A549 (cell line): ENCODE measurements around the gene ASPSCR1. TPM values are rescaled to one million over a fixed set of nuclear protein-coding genes. Genes with fewer than 3 reads are reported as not detected.

Experiments used
- ATAC-seq, 2 experiments: fragments of 200-7000 bp in 1 of 2; fragments of >200 bp in 1 of 2; cut with Nextera tagmentation in 1 of 2; cut with Tn5 transposase in 1 of 2; 3 replicates each; pipeline versions ENCODE4 v1.8.0 to v1.9.1; 2018 to 2020; ENCODE audit warnings: mild to moderate bottlenecking in 1 of 2, moderate library complexity in 1 of 2
- CTCF ChIA-PET: fragments of 300-600 bp; sonication (Branson Sonifier 250); formaldehyde crosslinking; extraction: SDS; loops from one replicate; lab custom pipeline; 2021; ENCODE audit warnings: antibody characterized with exemption, inconsistent platforms; lab: Yijun Ruan, JAX
- POLR2A ChIA-PET: fragments of 350-600 bp; formaldehyde crosslinking; extraction: SDS; loops from one replicate; lab custom pipeline; 2021; ENCODE audit warnings: antibody characterized with exemption, inconsistent platforms; lab: Yijun Ruan, JAX
- DNase-seq, 2 experiments: peaks; one replicate each; pipeline versions ENCODE4 v3.0.0 to v3.0.0-alpha.2; 2011 to 2016; ENCODE audit warnings: low read depth in 1 of 2, low spot score in 1 of 2
- FAIRE-seq: peaks from 2 replicates; lab custom pipeline; 2011; peaks lifted over from hg19 to GRCh38; lab: Jason Lieb, UNC
- H3K27ac ChIP-seq, 2 experiments: fragments of >200 bp; sonication (Bioruptor Twin); formaldehyde crosslinking; 3 replicates each; pipeline ENCODE4 v1.5.1; 2016 to 2017
- H3K4me1 ChIP-seq: fragments of >200 bp; sonication (Bioruptor Twin); formaldehyde crosslinking; 3 replicates; pipeline ENCODE4 v1.6.1; 2016
- H3K4me2 ChIP-seq: fragments of >200 bp; sonication (Bioruptor Twin); formaldehyde crosslinking; 3 replicates; pipeline ENCODE4 v1.6.1; 2016
- H3K4me3 ChIP-seq: fragments of >200 bp; sonication (Bioruptor Twin); formaldehyde crosslinking; 3 replicates; pipeline ENCODE4 v1.5.1; 2016
- H3K9me3 ChIP-seq: fragments of >200 bp; sonication (Bioruptor Twin); formaldehyde crosslinking; 3 replicates; pipeline ENCODE4 v1.6.1; 2016
- BHLHE40 ChIP-seq: IDR thresholded peaks from 2 replicates; pipeline ENCODE4 v1.6.1; 2012; ENCODE audit warnings: low read depth, low read length, inconsistent platforms
- CBX2 ChIP-seq: fragments of 200-600 bp; sonication (generic); IDR thresholded peaks from 2 replicates; pipeline ENCODE4 v1.6.1; 2016; ENCODE audit warnings: low read depth, mild to moderate bottlenecking, borderline replicate concordance
- CBX8 ChIP-seq: fragments of 200-600 bp; sonication (generic); IDR thresholded peaks from 2 replicates; pipeline ENCODE4 v1.6.1; 2016
- CHD4 ChIP-seq: fragments of 200-600 bp; sonication (generic); IDR thresholded peaks from 2 replicates; pipeline ENCODE4 v1.6.1; 2016; ENCODE audit warnings: antibody characterized with exemption, mild to moderate bottlenecking, borderline replicate concordance
- EHF ChIP-seq: fragments of 250-450 bp; sonication (Bioruptor Pico); IDR thresholded peaks from 2 replicates; pipeline ENCODE4 v1.5.0; 2020; ENCODE audit warnings: mild to moderate bottlenecking
- EP300 ChIP-seq, 2 experiments: fragments of >200 bp; sonication (Bioruptor Twin); formaldehyde crosslinking; IDR thresholded peaks; 2 replicates in 1 of 2; 3 replicates in 1 of 2; pipeline ENCODE4 v1.6.1; 2016 to 2017
- ESRRA ChIP-seq: fragments of 150-350 bp; IDR thresholded peaks from 2 replicates; pipeline ENCODE4 v1.6.1; 2014; ENCODE audit warnings: mild to moderate bottlenecking, low read length, borderline replicate concordance
- HDAC2 ChIP-seq: fragments of 200-600 bp; sonication (generic); IDR thresholded peaks from 2 replicates; pipeline ENCODE4 v1.6.1; 2016
- HEYL ChIP-seq: fragments of 250-450 bp; sonication (Bioruptor Pico); IDR thresholded peaks from 2 replicates; pipeline ENCODE4 v1.8.0; 2021; ENCODE audit warnings: mild to moderate bottlenecking, moderate library complexity
- HOXB13 ChIP-seq: fragments of 250-450 bp; sonication (Bioruptor Pico); IDR thresholded peaks from 2 replicates; pipeline ENCODE4 v1.5.0; 2020; ENCODE audit warnings: low read depth, mild to moderate bottlenecking, moderate library complexity
- JUN ChIP-seq, 2 experiments: fragments of >200 bp; sonication (Bioruptor Twin); formaldehyde crosslinking; IDR thresholded peaks; 2 replicates in 1 of 2; 3 replicates in 1 of 2; pipeline ENCODE4 v1.6.1; 2016 to 2017
- JUNB ChIP-seq: fragments of >200 bp; sonication (Bioruptor Twin); formaldehyde crosslinking; IDR thresholded peaks from 2 replicates; pipeline ENCODE4 v1.6.1; 2016
- KDM1A ChIP-seq: fragments of 200-600 bp; sonication (generic); IDR thresholded peaks from 2 replicates; pipeline ENCODE4 v1.6.1; 2016; ENCODE audit warnings: low read depth, mild to moderate bottlenecking
- MAFK ChIP-seq: fragments of 450-650 bp; IDR thresholded peaks from 2 replicates; pipeline ENCODE4 v1.6.1; 2014; ENCODE audit not compliant: partially characterized antibody
- NR3C1 ChIP-seq: fragments of >200 bp; sonication (Bioruptor Twin); formaldehyde crosslinking; IDR thresholded peaks from 3 replicates; pipeline ENCODE4 v1.6.1; 2017
- RAD21 ChIP-seq, 2 experiments: fragments of >200 bp in 1 of 2; sonication (Bioruptor Twin) in 1 of 2; formaldehyde crosslinking in 1 of 2; IDR thresholded peaks in 1 of 2; conservative IDR thresholded peaks in 1 of 2; 2 replicates in 1 of 2; 3 replicates in 1 of 2; pipeline ENCODE4 v1.6.1; 2012 to 2018; ENCODE audit warnings: inconsistent platforms in 1 of 2
- RARB ChIP-seq: fragments of 250-450 bp; sonication (Bioruptor Pico); IDR thresholded peaks from 2 replicates; pipeline ENCODE4 v1.8.0; 2021; ENCODE audit warnings: mild to moderate bottlenecking, moderate library complexity
- RCOR1 ChIP-seq: fragments of 150-350 bp; IDR thresholded peaks from 2 replicates; pipeline ENCODE4 v1.6.1; 2014; ENCODE audit warnings: antibody characterized with exemption, low read length, low read depth
- RFX5 ChIP-seq: fragments of 450-650 bp; IDR thresholded peaks from 2 replicates; pipeline ENCODE4 v1.7.1; 2014; ENCODE audit warnings: antibody characterized with exemption, mild to moderate bottlenecking, moderate library complexity
- RNF2 ChIP-seq: fragments of 200-600 bp; sonication (generic); IDR thresholded peaks from 2 replicates; pipeline ENCODE4 v1.6.1; 2016; ENCODE audit warnings: low read depth, mild to moderate bottlenecking, antibody characterized with exemption, moderate library complexity, borderline replicate concordance
- SMC3 ChIP-seq: fragments of >200 bp; sonication (Bioruptor Twin); formaldehyde crosslinking; IDR thresholded peaks from 3 replicates; pipeline ENCODE4 v1.6.1; 2018; ENCODE audit warnings: inconsistent platforms
- SREBF2 ChIP-seq: fragments of 450-650 bp; IDR thresholded peaks from 2 replicates; pipeline ENCODE4 v1.6.1; 2014; ENCODE audit warnings: mild to moderate bottlenecking, moderate library complexity
- TFCP2L1 ChIP-seq: fragments of 250-450 bp; sonication (Bioruptor Pico); IDR thresholded peaks from 2 replicates; pipeline ENCODE4 v1.5.0; 2021; ENCODE audit warnings: mild to moderate bottlenecking
- TP53 ChIP-seq: fragments of 250-450 bp; sonication (Bioruptor Pico); IDR thresholded peaks from 2 replicates; pipeline ENCODE4 v1.5.0; 2021; ENCODE audit warnings: mild to moderate bottlenecking, moderate library complexity
- ZC3H11A ChIP-seq: fragments of 450-650 bp; IDR thresholded peaks from 2 replicates; pipeline ENCODE4 v1.6.1; 2014; ENCODE audit warnings: antibody characterized with exemption, mild to moderate bottlenecking
- ZSCAN20 ChIP-seq: fragments of 250-450 bp; sonication (Bioruptor Pico); IDR thresholded peaks from 2 replicates; pipeline ENCODE4 v1.8.0; 2022; ENCODE audit warnings: mild to moderate bottlenecking, moderate library complexity
- WGBS: methylation state at CpG from one replicate; pipeline ENCODE4 v1.1.6; 2017; ENCODE audit errors: missing lambda C conversion rate; 5-methylcytosine and 5-hydroxymethylcytosine counted together
- polyA plus RNA-seq, 4 experiments: library from polyadenylated mRNA; depleted of rRNA in 3 of 4; stranded (reverse); fragments of >200 nt; fragmentation: RNase III in 1 of 4; extraction: RNeasy Plus Mini Kit Qiagen cat#74134 plus additional on column Dnase treatment in 1 of 4; gene quantifications; 2 replicates in 3 of 4; 3 replicates in 1 of 4; pipeline ENCODE4 v1.2.3, GENCODE V29; 2011 to 2017
- TF ChIP-seq, protein P1 (sequence below): fragments of 250-450 bp; sonication (Bioruptor Pico); IDR thresholded peaks from 2 replicates; pipeline ENCODE4 v1.5.0; 2021; ENCODE audit warnings: mild to moderate bottlenecking, moderate library complexity, borderline replicate concordance
- TF ChIP-seq, protein P2 (sequence below): IDR thresholded peaks from 2 replicates; pipeline ENCODE4 v1.6.1; 2012; ENCODE audit warnings: low read depth, borderline replicate concordance
- TF ChIP-seq, protein P3 (sequence below): IDR thresholded peaks from 2 replicates; pipeline ENCODE4 v1.6.1; 2012
- TF ChIP-seq, protein P4 (sequence below): fragments of 450-650 bp; IDR thresholded peaks from 2 replicates; pipeline ENCODE4 v1.6.1; 2014; ENCODE audit warnings: antibody characterized with exemption
- TF ChIP-seq, protein P5 (sequence below): IDR thresholded peaks from 2 replicates; pipeline ENCODE4 v1.6.1; 2012

The ASPSCR1 gene
- polyA plus RNA-seq, 2 of the 4 experiments (the other 2 are of a cell fraction) = 12.3 to 25.7 TPM

DNA sequence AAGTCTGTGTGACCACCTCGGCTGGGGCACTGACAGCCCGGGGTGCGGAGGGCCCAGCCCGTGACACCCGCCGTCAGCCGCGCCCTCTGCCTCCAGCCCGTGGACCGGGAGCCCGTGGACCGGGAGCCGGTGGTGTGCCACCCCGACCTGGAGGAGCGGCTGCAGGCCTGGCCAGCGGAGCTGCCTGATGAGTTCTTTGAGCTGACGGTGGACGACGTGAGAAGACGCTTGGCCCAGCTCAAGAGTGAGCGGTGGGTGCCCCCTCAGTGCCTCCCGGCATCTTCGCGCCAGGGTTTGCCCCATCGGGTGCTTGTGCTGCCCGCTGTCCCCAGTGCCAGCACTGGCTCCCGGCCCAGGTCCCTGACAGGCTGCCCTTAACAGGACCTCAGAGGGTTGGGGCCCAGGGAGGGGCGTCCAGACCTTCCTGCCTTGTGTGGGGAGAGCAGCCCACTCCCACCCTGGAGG lies 31.5 kb downstream of the ASPSCR1 start:
- CTCF ChIA-PET = interaction anchor here (1.0 to 33.2 kb wide), 8 partner anchors 9 to 294 kb away, joined by 3 to 794 read pairs (median 3); partner anchors contain the start of genes CENPX, LRRC45, NOTUM and RAC3
- no peak for FAIRE-seq
- H3K4me1 ChIP-seq = peaks cover 31% of the 10 kb centered on the region

DNA sequence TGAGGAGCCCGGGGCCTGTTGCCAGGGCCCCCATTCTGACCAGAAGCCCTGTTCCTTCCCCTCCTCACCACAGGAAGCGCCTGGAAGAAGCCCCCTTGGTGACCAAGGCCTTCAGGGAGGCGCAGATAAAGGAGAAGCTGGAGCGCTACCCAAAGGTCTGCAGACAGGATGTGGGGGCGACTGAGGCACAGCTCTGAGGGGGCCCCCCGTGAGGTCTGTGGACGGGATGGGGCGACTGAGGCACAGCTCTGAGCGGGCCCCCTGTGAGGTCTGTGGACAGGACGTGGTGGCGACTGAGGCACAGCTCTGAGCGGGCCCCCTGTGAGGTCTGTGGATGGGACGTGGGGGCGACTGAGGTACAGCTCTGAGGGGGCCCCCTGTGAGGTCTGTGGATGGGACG lies 32.0 kb downstream of the ASPSCR1 start:
- Histone ChIP-seq H3K4me2 (no peak overlapping the region), H3K27ac (no peak overlapping the region), H3K9me3 (no peaks in the 10 kb centered on the region), H3K4me3 (no peak overlapping the region), H3K4me1 (peaks cover 27% of the 10 kb centered on the region)
- ChIA-PET POLR2A (no interaction called here), CTCF (interaction anchor here (1.0 to 33.2 kb wide), 7 partner anchors 10 to 295 kb away, joined by 3 to 794 read pairs (median 3); partner anchors contain the start of genes CENPX, LRRC45, NOTUM and RAC3)
- 95% methylated on average over 14 of the region's 15 CpGs for WGBS
- FAIRE-seq (no peak), ATAC-seq (no peak), DNase-seq (no peak)
- TF ChIP-seq NR3C1 (no peak), CHD4 (no peak)

More for the DNA sequence above, 31.5 kb downstream of the ASPSCR1 start:
- WGBS = 96% methylated on average over 14 of the region's 28 CpGs
- DNase-seq (no peak), ATAC-seq (no peak)
- POLR2A ChIA-PET = no interaction called here
- Histone ChIP-seq H3K9me3 (no peaks in the 10 kb centered on the region), H3K4me2 (no peak overlapping the region), H3K27ac (no peak overlapping the region), H3K4me3 (no peak overlapping the region)
- TF ChIP-seq JUNB (no peak), BHLHE40 (no peak), HDAC2 (no peak), ZSCAN20 (CRISPR knock-in tag) (no peak), KDM1A (no peak), RAD21 (conservative IDR thresholded peaks at IDR 0.05 in 1 of 2, IDR thresholded peaks at IDR 0.05 in 1 of 2) (no peak), TFCP2L1 (CRISPR knock-in tag) (no peak), CHD4 (no peak), RNF2 (no peak), CBX2 (no peak), RARB (no peak), RCOR1 (no peak), MAFK (no peak), CBX8 (no peak), SMC3 (no peak), HOXB13 (CRISPR knock-in tag) (no peak)
- TF ChIP-seq, protein P1, sequence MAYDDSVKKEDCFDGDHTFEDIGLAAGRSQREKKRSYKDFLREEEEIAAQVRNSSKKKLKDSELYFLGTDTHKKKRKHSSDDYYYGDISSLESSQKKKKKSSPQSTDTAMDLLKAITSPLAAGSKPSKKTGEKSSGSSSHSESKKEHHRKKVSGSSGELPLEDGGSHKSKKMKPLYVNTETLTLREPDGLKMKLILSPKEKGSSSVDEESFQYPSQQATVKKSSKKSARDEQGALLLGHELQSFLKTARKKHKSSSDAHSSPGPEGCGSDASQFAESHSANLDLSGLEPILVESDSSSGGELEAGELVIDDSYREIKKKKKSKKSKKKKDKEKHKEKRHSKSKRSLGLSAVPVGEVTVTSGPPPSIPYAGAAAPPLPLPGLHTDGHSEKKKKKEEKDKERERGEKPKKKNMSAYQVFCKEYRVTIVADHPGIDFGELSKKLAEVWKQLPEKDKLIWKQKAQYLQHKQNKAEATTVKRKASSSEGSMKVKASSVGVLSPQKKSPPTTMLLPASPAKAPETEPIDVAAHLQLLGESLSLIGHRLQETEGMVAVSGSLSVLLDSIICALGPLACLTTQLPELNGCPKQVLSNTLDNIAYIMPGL (CRISPR knock-in tag) = no peak
- TF ChIP-seq, protein P2, sequence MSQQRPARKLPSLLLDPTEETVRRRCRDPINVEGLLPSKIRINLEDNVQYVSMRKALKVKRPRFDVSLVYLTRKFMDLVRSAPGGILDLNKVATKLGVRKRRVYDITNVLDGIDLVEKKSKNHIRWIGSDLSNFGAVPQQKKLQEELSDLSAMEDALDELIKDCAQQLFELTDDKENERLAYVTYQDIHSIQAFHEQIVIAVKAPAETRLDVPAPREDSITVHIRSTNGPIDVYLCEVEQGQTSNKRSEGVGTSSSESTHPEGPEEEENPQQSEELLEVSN = no peak

DNA sequence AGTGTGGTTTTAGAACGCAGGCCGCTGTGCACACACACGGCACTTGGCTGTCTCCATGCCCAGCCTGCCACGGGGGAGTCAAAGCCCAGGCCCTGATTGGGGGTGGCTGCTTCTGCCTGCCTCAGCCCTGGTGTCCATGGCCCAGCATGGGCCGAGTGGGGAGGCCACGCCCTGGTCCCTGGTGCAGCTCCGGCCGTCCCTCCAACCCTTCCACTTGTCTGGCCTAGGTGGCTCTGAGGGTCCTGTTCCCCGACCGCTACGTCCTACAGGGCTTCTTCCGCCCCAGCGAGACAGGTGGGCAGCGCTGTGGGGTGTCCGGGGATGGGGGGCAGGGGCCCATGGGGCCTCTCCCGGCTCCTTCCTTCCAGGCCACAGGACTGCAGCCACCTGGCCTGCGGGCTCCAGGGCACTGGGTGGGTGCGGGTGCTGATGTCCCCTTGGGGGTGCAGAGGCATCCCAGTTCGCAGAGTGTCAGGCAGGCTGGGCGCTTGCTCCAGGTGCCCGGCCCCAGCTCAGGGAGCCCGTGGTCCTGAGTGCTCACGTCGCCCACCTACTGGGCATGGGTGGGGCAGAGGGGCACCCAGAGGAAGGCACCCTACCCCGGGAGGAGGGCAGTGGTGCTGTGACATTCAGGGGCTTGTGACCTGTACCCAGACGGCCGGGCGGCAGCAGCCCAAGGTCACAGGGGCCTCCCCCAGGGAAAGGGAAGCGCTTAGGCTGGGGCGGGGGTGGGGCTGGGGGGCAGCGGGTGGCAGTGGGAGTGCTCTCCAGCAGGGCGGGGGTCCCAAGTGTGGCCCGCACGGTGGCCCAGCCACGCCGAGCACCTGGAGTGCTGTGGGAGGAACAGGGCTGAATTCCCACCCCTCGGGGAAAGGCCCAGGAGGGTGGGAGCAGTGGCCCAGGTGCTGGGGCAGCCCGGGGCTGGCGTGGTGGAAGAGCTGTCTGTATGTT lies 33.4 kb downstream of the ASPSCR1 start:
- Histone ChIP-seq H3K4me3 (no peak overlapping the region), H3K9me3 (no peaks in the 10 kb centered on the region), H3K4me1 (peaks cover 12% of the 10 kb centered on the region), H3K4me2 (no peak overlapping the region), H3K27ac (no peak overlapping the region; a peak in 1 of 6 replicates)
- FAIRE-seq (no peak), DNase-seq (no peak), ATAC-seq (no peak)
- CTCF ChIA-PET = interaction anchor here (1.3 to 33.2 kb wide), 5 partner anchors 8 to 47 kb away, joined by 3 to 794 read pairs (median 16); partner anchors contain the start of genes CENPX, LRRC45, NOTUM and RAC3
- 87% methylated on average over 21 of the region's 39 CpGs for WGBS
- POLR2A ChIA-PET = no interaction called here
- TF ChIP-seq JUNB (no peak), TP53 (CRISPR knock-in tag) (no peak), JUN (IDR thresholded peaks at IDR 0.05) (no peak), RFX5 (no peak), ESRRA (no peak), EHF (CRISPR knock-in tag) (no peak), HEYL (no peak), ZC3H11A (no peak), EP300 (IDR thresholded peaks at IDR 0.05) (no peak), SREBF2 (no peak), SMC3 (no peak), CHD4 (no peak), NR3C1 (no peak)
- TF ChIP-seq, protein P3, sequence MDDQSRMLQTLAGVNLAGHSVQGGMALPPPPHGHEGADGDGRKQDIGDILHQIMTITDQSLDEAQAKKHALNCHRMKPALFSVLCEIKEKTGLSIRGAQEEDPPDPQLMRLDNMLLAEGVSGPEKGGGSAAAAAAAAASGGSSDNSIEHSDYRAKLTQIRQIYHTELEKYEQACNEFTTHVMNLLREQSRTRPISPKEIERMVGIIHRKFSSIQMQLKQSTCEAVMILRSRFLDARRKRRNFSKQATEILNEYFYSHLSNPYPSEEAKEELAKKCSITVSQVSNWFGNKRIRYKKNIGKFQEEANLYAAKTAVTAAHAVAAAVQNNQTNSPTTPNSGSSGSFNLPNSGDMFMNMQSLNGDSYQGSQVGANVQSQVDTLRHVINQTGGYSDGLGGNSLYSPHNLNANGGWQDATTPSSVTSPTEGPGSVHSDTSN = no peak
- TF ChIP-seq, protein P4, sequence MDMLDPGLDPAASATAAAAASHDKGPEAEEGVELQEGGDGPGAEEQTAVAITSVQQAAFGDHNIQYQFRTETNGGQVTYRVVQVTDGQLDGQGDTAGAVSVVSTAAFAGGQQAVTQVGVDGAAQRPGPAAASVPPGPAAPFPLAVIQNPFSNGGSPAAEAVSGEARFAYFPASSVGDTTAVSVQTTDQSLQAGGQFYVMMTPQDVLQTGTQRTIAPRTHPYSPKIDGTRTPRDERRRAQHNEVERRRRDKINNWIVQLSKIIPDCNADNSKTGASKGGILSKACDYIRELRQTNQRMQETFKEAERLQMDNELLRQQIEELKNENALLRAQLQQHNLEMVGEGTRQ = no peak
- TF ChIP-seq, protein P5, sequence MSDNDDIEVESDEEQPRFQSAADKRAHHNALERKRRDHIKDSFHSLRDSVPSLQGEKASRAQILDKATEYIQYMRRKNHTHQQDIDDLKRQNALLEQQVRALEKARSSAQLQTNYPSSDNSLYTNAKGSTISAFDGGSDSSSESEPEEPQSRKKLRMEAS = no peak
